Activated T-helper 1 cell treated with anti-CD3 and anti-CD28 coated beads, Interleukin-2, amount 50 U/mL, for 16 hours (primary cell): ENCODE data around the gene SPATA7.

ENCODE experiments used
- DNase-seq, 2 donors: peaks; one replicate each; pipeline ENCODE4 v3.0.0-alpha.2; 2020; ENCODE audit warnings: low read depth in 1 of 2, low spot score in 1 of 2

Gene SPATA7

GRCh38 chr14:88417594-88417993 lies 32.1 kb downstream of the SPATA7 start:
- DNase-seq, result no peak

- DNase-seq, result no peak
These were observed 34.7 kb downstream of the SPATA7 start for GRCh38 chr14:88420187-88420586.

- no peak for DNase-seq
These were observed 35.8 kb downstream of the SPATA7 start for GRCh38 chr14:88421286-88421685.

- no peak for DNase-seq
These were observed 36.6 kb downstream of the SPATA7 start for GRCh38 chr14:88422047-88422446.

GRCh38 chr14:88422919-88423650 lies 37.6 kb downstream of the SPATA7 start:
- DNase-seq, result no peak

GRCh38 chr14:88424573-88424972 lies 39.1 kb downstream of the SPATA7 start:
- DNase-seq, result no peak

- DNase-seq, result no peak
These were observed 40.8 kb downstream of the SPATA7 start for GRCh38 chr14:88426271-88426670.

GRCh38 chr14:88430976-88431375 lies 45.5 kb downstream of the SPATA7 start:
- DNase-seq, result no peak

GRCh38 chr14:88437658-88438057 lies 52.2 kb downstream of the SPATA7 start:
- DNase-seq, result no peak

GRCh38 chr14:88439088-88439487 lies 53.6 kb downstream of the SPATA7 start:
- no peak for DNase-seq

GRCh38 chr14:88452231-88452630 lies 66.8 kb downstream of the SPATA7 start:
- no peak for DNase-seq

- no peak for DNase-seq
These were observed 69.4 kb downstream of the SPATA7 start for GRCh38 chr14:88454886-88455285.

GRCh38 chr14:88463318-88463717 lies 77.9 kb downstream of the SPATA7 start:
- DNase-seq, result no peak

GRCh38 chr14:88468406-88468805 lies 82.9 kb downstream of the SPATA7 start:
- DNase-seq, result no peak

- DNase-seq, result no peak
These were observed 85.3 kb downstream of the SPATA7 start for GRCh38 chr14:88470542-88471440.

- DNase-seq, result no peak
These were observed 88.3 kb downstream of the SPATA7 start for GRCh38 chr14:88473791-88474190.

- DNase-seq, result no peak
These were observed 90.8 kb downstream of the SPATA7 start for GRCh38 chr14:88476214-88476774.

- no peak for DNase-seq
These were observed 91.4 kb downstream of the SPATA7 start for GRCh38 chr14:88476825-88477224.

- DNase-seq, result no peak
These were observed 92.2 kb downstream of the SPATA7 start for GRCh38 chr14:88477513-88478250.

GRCh38 chr14:88478931-88479330 lies 93.5 kb downstream of the SPATA7 start:
- DNase-seq, result no peak

- DNase-seq, result no peak
These were observed 94.1 kb downstream of the SPATA7 start for GRCh38 chr14:88479574-88479987.
